WTC11 (cell line): ENCODE data around the gene FEM1C. TPM values are rescaled to one million over a fixed set of nuclear protein-coding genes. Genes with fewer than 3 reads are reported as not detected.
A peak's percentile ranks its signal among the peaks of the same experiment; 100 is the strongest.

Experiments
- ATAC-seq: fragments of 200-7000 bp; cut with Tn5 transposase; 2 replicates; pipeline ENCODE4 v1.10.0; 2021; ENCODE audit warnings: mild to moderate bottlenecking, moderate library complexity
- CTCF ChIA-PET: fragments of 300-600 bp; sonication (Branson Sonifier 250); formaldehyde crosslinking; loops from one replicate; lab custom pipeline; 2021; ENCODE audit warnings: antibody characterized with exemption; lab: Charles Lee
- POLR2A ChIA-PET: fragments of 350-600 bp; sonication (Branson Sonifier 250); formaldehyde crosslinking; loops from one replicate; lab custom pipeline; 2021; ENCODE audit warnings: antibody characterized with exemption; lab: Charles Lee
- DNase-seq: peaks from one replicate; pipeline ENCODE4 v3.0.0; 2021; ENCODE audit warnings: low spot score
- H3K27ac Mint-ChIP-seq: 2 replicates; pipeline ENCODE4 v1.8.0; 2021; ENCODE audit warnings: mixed read lengths
- H3K27me3 Mint-ChIP-seq: 2 replicates; pipeline ENCODE4 v1.8.0; 2021; ENCODE audit warnings: low read depth, mild to moderate bottlenecking, moderate library complexity, mixed read lengths
- H3K36me3 Mint-ChIP-seq: 2 replicates; pipeline ENCODE4 v1.8.0; 2021; ENCODE audit warnings: mixed read lengths
- H3K4me1 Mint-ChIP-seq: 2 replicates; pipeline ENCODE4 v1.8.0; 2022; ENCODE audit warnings: mixed read lengths
- H3K4me3 Mint-ChIP-seq: 2 replicates; pipeline ENCODE4 v1.8.0; 2021; ENCODE audit warnings: mild to moderate bottlenecking, moderate library complexity, mixed read lengths
- H3K9me3 Mint-ChIP-seq: 2 replicates; pipeline ENCODE4 v1.8.0; 2021; ENCODE audit warnings: mixed read lengths
- ATF1 ChIP-seq: sonication (generic); formaldehyde crosslinking; IDR thresholded peaks from 2 replicates; pipeline ENCODE4 v1.8.1; 2023; ENCODE audit warnings: mild to moderate bottlenecking, moderate library complexity, missing genetic modification reagents
- CREB1 ChIP-seq: sonication (generic); formaldehyde crosslinking; IDR thresholded peaks from 2 replicates; pipeline ENCODE4 v1.8.0; 2023; ENCODE audit warnings: mild to moderate bottlenecking, missing genetic modification reagents
- CREM ChIP-seq: sonication (generic); formaldehyde crosslinking; IDR thresholded peaks from 2 replicates; pipeline ENCODE4 v1.8.1; 2022; ENCODE audit warnings: mild to moderate bottlenecking, missing genetic modification reagents, moderate library complexity
- CTCF ChIP-seq: fragments of 200-600 bp; IDR thresholded peaks from 2 replicates; pipeline ENCODE4 v1.8.0; 2022; ENCODE audit warnings: antibody characterized with exemption
- E2F1 ChIP-seq: sonication (generic); formaldehyde crosslinking; IDR thresholded peaks from 2 replicates; pipeline ENCODE4 v1.8.0; 2022; ENCODE audit warnings: mild to moderate bottlenecking, missing genetic modification reagents
- E2F5 ChIP-seq: sonication (generic); formaldehyde crosslinking; IDR thresholded peaks from 2 replicates; pipeline ENCODE4 v1.8.1; 2022; ENCODE audit warnings: mild to moderate bottlenecking, moderate library complexity, missing genetic modification reagents
- HMGXB4 ChIP-seq: sonication (generic); formaldehyde crosslinking; IDR thresholded peaks from 2 replicates; pipeline ENCODE4 v1.8.1; 2023; ENCODE audit warnings: mild to moderate bottlenecking, moderate library complexity, missing genetic modification reagents
- IRF1 ChIP-seq: sonication (generic); formaldehyde crosslinking; IDR thresholded peaks from 2 replicates; pipeline ENCODE4 v1.8.0; 2023; ENCODE audit warnings: missing genetic modification reagents
- JUN ChIP-seq: sonication (generic); formaldehyde crosslinking; IDR thresholded peaks from 2 replicates; pipeline ENCODE4 v1.8.0; 2023; ENCODE audit warnings: mild to moderate bottlenecking, missing genetic modification reagents
- MLX ChIP-seq: sonication (generic); formaldehyde crosslinking; IDR thresholded peaks from 2 replicates; pipeline ENCODE4 v1.8.1; 2023; ENCODE audit warnings: mild to moderate bottlenecking, missing genetic modification reagents, moderate library complexity
- NFE2L1 ChIP-seq: sonication (generic); formaldehyde crosslinking; IDR thresholded peaks from 2 replicates; pipeline ENCODE4 v1.8.1; 2023; ENCODE audit warnings: missing genetic modification reagents
- NFYB ChIP-seq: sonication (generic); formaldehyde crosslinking; conservative IDR thresholded peaks from 2 replicates; pipeline ENCODE4 v1.8.0; 2022; ENCODE audit warnings: low read depth, missing genetic modification reagents
- NR2C2 ChIP-seq: sonication (generic); formaldehyde crosslinking; IDR thresholded peaks from 2 replicates; pipeline ENCODE4 v1.8.0; 2022; ENCODE audit warnings: mild to moderate bottlenecking, missing genetic modification reagents
- SOX15 ChIP-seq: fragments of 250-450 bp; sonication (Bioruptor Pico); IDR thresholded peaks from 2 replicates; pipeline ENCODE4 v1.9.0; 2021; ENCODE audit warnings: mild to moderate bottlenecking
- ZBTB43 ChIP-seq: sonication (generic); formaldehyde crosslinking; IDR thresholded peaks from 2 replicates; pipeline ENCODE4 v1.8.1; 2023; ENCODE audit warnings: mild to moderate bottlenecking, missing genetic modification reagents
- ZMAT4 ChIP-seq: fragments of 250-450 bp; sonication (Bioruptor Pico); IDR thresholded peaks from 2 replicates; pipeline ENCODE4 v1.9.0; 2021; ENCODE audit warnings: mild to moderate bottlenecking
- ZNF396 ChIP-seq: fragments of 250-450 bp; sonication (Bioruptor Pico); IDR thresholded peaks from 2 replicates; pipeline ENCODE4 v1.8.0; 2021; ENCODE audit warnings: mild to moderate bottlenecking, moderate library complexity, borderline replicate concordance
- total RNA-seq: library from RNA; stranded (reverse); gene quantifications from 3 replicates; pipeline ENCODE4 v1.2.3, GENCODE V29; 2021
- TF ChIP-seq, protein P1 (sequence below): fragments of 250-450 bp; sonication (Bioruptor Pico); IDR thresholded peaks from 2 replicates; pipeline ENCODE4 v1.9.0; 2021; ENCODE audit warnings: mild to moderate bottlenecking, borderline replicate concordance

The FEM1C gene
- total RNA-seq, 1 experiment from 2014 or later, result 13.6 TPM

DNA sequence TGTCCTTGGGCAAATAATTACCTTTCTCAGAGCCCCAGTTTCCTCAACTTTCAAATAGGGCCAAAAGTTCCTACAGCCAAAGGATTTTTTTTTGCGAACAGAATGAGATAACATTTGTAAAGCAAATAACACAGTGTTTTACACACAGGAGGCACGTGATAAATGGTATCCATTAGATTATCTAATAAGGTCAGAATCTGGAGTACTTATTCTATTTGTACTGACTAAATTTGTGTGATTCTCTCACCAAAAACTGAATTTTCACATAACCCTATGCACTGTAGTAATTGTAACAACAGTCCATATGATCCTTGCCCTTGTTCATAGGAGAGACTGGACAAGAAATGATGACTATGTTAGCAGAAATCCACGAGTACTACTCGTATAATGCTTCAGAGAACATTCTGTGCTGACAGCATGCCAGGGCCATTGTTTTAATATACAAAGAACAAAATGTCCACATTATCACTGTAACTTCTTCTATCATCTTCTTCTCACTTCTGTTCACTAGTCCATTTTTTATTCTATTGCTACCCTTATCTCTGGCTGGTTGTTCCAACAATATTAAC is 13.9 kb upstream of the FEM1C start (continued):
- TF ChIP-seq CTCF, result no peak
- TF ChIP-seq NFE2L1 (CRISPR knock-in tag), result no peak
- TF ChIP-seq, protein P1, sequence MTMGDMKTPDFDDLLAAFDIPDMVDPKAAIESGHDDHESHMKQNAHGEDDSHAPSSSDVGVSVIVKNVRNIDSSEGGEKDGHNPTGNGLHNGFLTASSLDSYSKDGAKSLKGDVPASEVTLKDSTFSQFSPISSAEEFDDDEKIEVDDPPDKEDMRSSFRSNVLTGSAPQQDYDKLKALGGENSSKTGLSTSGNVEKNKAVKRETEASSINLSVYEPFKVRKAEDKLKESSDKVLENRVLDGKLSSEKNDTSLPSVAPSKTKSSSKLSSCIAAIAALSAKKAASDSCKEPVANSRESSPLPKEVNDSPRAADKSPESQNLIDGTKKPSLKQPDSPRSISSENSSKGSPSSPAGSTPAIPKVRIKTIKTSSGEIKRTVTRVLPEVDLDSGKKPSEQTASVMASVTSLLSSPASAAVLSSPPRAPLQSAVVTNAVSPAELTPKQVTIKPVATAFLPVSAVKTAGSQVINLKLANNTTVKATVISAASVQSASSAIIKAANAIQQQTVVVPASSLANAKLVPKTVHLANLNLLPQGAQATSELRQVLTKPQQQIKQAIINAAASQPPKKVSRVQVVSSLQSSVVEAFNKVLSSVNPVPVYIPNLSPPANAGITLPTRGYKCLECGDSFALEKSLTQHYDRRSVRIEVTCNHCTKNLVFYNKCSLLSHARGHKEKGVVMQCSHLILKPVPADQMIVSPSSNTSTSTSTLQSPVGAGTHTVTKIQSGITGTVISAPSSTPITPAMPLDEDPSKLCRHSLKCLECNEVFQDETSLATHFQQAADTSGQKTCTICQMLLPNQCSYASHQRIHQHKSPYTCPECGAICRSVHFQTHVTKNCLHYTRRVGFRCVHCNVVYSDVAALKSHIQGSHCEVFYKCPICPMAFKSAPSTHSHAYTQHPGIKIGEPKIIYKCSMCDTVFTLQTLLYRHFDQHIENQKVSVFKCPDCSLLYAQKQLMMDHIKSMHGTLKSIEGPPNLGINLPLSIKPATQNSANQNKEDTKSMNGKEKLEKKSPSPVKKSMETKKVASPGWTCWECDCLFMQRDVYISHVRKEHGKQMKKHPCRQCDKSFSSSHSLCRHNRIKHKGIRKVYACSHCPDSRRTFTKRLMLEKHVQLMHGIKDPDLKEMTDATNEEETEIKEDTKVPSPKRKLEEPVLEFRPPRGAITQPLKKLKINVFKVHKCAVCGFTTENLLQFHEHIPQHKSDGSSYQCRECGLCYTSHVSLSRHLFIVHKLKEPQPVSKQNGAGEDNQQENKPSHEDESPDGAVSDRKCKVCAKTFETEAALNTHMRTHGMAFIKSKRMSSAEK (CRISPR knock-in tag), result no peak
- TF ChIP-seq CREB1 (CRISPR knock-in tag), result no peak
- TF ChIP-seq IRF1 (CRISPR knock-in tag), result no peak

DNA sequence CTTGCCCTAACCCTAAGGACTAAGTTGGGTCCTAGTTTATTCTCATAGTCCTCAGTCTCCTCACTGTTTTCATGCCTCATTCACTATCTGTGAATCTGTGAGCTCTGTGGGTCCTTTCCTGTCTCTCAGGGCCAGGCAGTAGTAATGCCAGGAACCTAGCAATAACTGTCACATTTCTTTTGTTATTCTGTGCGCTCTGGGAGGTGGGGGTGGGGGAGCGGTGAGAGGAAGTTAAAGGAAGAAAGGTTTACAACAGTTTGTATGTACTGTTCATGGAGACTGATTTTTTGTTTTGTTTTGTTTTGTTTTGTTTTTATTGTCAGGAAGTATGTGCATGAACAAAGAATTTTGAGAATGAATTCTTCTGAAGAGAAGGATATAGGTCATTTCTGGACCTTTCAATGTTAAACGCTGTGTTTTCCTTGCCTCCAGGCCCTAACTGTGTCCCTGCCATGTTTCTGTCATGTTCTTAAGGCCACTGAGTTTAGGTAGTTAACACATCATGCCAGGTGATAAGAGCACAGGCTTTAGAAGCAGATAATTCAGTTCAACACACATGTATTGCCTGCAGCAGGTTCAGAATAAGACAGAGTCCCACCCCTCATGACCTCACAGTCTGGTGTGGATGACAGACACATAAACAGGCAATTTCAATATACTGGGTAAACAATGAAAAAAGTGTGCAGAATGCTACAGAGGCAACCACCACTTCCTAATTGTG is 13.3 kb upstream of the FEM1C start:
- ChIA-PET CTCF (interaction anchor here (0.6 kb wide), 2 partner anchors 18 to 281 kb away, joined by 3 read pairs; no protein-coding TSS in a partner anchor), POLR2A (no interaction called here)
- H3K36me3 Mint-ChIP-seq, result no peaks in the 10 kb centered on the region
- H3K4me1 Mint-ChIP-seq, result peaks cover 18% of the 10 kb centered on the region
- no peak overlapping the region for H3K4me3 Mint-ChIP-seq
- peak overlapping the region; percentile 48; the same call in 1 of the 2 replicates for H3K27ac Mint-ChIP-seq
- TF ChIP-seq HMGXB4 (CRISPR knock-in tag), result no peak
- H3K27me3 Mint-ChIP-seq, result no peaks in the 10 kb centered on the region
- ATAC-seq, result peak; percentile 39
- H3K9me3 Mint-ChIP-seq, result 0 out of 2 replicates have a peak, but pooled peaks cover 5% of the 10 kb centered on the region
- no peak for DNase-seq

DNA sequence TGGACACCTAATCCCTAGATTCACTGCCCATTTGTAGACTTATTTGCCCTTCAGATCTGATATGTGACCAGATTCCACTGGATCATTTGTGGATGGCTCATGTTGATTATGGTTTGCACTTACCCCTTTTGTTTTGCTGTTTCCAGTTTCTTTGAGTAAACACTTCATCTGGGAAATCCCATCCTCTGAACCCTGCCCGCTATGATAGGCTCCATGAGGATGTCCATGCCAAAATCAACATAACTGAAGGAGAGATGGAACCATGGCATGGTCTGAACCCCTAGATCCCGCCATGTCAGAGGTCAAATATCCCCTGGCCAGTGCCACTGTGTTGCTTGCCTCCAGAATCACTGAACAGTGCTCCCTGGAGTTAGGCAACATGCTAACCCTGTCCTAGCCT is 11.7 kb upstream of the FEM1C start:
- CTCF ChIA-PET, result no interaction called here
- TF ChIP-seq ZMAT4 (CRISPR knock-in tag) (no peak), CREM (no peak), ATF1 (CRISPR knock-in tag) (no peak), ZBTB43 (CRISPR knock-in tag) (no peak), CREB1 (CRISPR knock-in tag) (no peak), E2F1 (CRISPR knock-in tag) (no peak), JUN (no peak), MLX (no peak), ZNF396 (no peak), NFYB (CRISPR knock-in tag) (no peak), SOX15 (no peak), NR2C2 (CRISPR knock-in tag) (no peak), E2F5 (no peak)

More for the DNA sequence above, 11.7 kb upstream of the FEM1C start:
- Mint-ChIP-seq H3K4me3 (no peak overlapping the region), H3K27me3 (peaks cover 2% of the 10 kb centered on the region; the same call in 1 of the 2 replicates), H3K9me3 (0 out of 2 replicates have a peak, but pooled peaks cover 3% of the 10 kb centered on the region), H3K27ac (no peak overlapping the region), H3K4me1 (peaks cover 18% of the 10 kb centered on the region), H3K36me3 (no peaks in the 10 kb centered on the region)
- DNase-seq (no peak), ATAC-seq (no peak)
- POLR2A ChIA-PET, result no interaction called here
